ENCODE measurements around the gene SH3TC1.

The SH3TC1 gene

GRCh38 chr4:8267077-8267476 lies 68.0 kb downstream of the SH3TC1 start:
- peak; percentile 31 for DNase-seq

DNA sequence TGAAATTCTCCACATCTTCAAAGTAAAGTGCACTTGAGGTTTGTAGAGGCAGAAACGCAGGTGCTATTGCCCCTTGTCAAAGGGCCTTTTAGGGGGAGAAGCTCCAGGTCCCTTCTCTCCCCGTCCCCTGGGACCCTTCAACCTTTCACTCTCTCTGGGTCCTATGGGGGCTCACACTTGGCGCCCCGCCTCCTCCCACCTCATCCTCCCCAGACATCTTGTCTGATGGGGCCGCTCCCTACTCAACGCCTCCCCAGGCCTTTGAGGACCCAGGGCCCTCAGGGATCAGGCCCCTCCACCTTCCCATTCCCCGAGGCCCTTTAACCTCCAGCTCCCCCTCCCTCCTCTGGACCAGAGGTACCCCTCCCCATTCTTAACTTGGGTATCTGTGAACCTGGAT lies 69.1 kb downstream of the SH3TC1 start:
- DNase-seq = no peak

GRCh38 chr4:8268901-8269534 lies 69.9 kb downstream of the SH3TC1 start:
- no peak for DNase-seq

GRCh38 chr4:8269535-8270417 lies 70.7 kb downstream of the SH3TC1 start, which contains the start of gene HTRA3:
TSS of gene HTRA3 (plus strand) at chr4:8269754. CDS start at chr4:8269969, 215 bp downstream.
- no peak for DNase-seq

DNA sequence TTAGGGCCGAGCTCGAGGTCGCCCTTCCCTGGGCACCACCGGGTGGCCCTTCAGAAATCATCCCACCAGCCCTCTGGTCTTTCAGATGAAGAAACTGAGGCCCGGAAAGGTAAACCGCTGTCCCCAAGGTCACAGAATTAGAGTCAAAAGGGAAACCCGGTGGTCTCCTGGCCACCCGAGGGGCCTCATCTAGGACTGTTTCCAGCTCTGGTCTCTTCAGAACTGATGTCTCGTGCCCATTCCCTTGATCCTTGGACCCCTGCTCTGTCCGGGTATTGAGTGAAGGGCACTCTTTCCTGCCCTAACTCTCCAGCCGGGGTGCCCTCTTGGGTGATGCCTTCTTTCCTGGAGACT lies 71.3 kb downstream of the SH3TC1 start:
- DNase-seq = no peak

DNA sequence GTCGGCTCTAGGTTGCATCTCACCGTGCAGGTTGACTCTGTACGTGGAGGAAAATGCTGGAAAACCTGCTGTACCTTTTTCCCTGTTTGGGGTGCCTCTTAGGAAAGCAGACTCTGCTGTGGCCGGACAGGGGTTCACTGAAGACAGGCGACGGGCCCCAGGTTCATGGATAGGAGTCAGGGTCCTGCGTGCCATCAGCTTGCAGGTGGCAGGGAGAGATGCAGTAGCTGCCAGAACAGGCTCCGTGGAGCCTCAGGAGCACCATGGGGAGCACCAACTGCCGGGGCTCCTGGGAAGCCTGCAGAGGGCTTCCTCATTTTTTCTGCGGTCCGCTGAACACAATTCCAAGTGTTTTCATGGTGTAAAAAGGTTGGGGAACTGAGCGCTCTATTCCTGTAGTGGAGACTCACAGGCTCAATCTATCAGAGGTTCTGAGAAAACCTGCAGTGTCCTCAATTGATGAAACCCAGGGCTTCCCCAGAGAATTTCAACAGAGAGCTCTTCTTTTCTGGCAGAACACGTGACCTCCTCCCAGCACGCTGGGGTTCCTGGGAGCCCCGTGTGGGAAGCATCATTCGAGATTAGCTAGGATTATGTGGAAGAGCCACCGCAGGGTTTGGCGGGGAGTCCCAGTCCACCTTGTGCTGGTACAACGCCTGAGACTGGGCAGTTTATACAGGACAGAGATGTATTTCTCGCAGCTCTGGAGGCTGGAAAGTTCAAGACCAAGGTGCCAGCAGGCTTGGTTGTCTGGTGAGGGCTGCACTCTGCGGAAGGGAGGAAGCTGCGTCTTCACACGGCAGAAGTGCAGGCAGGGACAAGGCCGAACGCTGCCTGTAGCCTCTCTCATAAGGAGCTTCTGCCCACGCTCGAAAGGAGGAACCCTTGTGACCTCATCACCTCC lies 72.1 kb downstream of the SH3TC1 start:
- DNase-seq = no peak

DNA sequence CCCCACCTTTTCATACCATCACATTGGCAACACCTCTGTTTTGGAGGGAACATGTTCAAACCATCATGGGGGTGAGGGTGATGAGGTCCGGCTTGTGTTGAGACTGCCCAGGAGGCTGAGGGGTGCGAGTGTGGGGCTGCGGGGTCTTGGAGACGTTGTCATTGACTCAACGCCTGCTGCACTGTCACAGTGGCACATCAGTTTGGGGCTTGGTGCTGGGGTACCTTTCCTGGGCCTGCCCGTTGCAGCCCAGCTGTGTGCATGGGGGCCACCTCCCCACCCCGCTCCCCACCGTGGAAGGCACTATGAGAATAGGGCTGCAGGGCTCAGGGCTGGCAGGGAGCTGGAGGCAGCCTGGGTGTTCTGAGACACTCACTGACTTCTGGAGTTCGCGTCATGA lies 72.7 kb downstream of the SH3TC1 start:
- no peak for DNase-seq

DNA sequence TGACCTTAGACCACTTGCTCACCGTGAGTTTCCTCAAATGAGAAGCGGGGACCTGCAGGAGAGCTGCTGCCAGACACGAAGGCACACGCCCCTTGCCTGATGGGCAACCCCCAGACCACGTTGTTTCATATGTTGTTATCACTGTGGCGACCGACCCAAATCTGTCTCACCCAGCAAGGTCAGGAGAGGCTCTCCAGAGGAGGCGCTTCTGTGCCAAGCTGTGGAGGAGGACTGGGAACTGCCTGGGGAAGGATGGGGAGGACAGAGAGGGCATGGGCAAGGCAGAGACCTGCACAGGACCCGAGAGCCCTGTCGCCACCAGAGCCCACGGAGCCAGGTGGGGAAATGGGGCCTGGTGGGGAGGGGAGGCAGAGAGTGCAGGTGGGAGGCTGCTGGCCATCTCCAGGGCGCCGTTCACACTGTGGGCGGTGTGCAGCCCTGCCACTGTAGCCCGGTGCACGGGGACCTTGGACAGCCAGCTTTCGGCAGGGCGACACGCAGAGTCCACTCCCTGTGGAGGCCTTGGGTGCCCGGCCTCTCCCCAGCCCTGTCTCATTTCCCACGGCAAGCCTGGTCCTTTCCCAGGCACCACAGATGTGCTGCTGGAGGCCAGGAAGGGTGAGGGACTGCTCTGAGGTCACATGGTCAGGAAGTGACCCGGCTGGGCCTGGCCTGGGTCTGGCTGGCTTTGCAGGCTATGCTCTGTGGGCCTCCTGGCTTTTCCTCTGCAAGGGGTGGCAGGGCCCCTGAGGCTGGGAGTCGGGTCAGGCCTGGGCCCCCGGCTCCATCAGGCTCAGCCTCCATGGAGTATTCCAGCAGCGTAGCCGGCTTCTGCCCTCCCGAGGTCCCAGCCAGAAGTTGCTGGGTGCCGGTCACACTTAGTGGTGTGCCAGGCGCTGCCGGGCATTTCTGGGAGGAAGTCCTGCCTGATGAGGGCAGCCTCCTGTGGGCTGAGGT lies 73.7 kb downstream of the SH3TC1 start:
- no peak for DNase-seq

- no peak for DNase-seq
These were observed 74.4 kb downstream of the SH3TC1 start for GRCh38 chr4:8273450-8273849.

DNA sequence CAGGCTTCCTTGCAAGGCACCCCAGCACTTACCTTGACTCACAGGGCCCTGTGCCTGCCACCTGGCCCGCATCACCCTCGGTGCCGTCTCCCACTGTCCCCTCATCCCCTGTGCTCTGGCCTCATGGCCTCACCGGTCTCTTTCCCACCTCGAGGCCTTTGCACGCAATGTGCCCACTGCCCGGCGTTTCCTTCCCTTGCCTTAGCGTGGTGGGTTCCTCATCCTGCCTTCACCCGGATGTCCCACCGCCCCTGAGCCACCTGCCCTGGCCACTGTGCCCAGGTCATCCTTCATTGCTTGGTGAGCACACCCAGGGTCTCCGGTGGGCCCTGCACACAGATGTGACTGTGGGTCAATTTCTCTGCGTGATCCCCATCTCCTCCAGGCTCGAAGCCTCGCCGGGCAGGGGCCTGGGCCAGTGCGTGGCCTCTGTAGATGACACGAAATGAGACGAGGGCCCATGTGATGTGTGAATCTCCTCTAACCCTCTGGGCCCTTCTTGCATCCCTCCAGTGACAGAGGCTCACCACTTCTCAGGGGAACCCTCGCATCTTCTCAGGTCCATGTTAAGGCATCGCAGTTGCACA lies 75.1 kb downstream of the SH3TC1 start:
- DNase-seq = no peak

DNA sequence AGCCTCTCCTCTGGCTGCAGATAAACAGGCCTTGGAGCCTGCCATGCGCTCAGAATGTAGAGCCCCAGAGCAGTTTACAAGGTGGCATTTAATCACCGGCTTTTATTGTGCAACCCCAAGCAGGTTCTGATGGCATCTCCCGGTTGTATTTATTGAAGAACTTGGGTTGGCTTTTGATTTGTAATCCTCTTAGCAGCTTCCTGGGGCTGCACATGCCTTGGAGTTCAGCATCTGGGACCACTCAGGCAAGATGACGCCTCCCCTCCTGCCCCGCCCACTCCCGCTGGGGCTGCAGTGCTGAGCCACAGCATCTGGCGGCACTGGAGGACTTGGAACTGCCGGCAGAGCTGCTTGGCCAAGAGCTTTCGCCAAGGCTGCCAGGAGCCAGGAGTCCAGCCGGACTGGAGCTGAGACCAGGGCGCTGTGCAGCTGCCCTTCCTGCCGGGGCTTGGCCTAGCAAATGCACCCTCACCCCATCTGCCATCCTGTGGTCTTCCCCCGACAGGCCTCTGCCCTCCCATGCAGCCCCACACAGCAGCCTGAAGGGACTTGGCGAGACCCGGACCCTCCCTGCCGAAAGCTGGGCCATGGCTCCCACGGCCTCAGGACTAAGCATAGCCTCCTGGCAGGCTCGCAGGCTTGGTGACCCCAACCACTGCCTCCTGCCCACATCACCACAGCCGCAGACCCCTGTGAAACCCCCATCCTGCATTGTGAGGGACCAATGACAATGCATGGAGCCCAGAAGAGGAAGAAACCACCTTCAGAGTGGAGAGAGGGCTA lies 75.9 kb downstream of the SH3TC1 start:
- DNase-seq = no peak

DNA sequence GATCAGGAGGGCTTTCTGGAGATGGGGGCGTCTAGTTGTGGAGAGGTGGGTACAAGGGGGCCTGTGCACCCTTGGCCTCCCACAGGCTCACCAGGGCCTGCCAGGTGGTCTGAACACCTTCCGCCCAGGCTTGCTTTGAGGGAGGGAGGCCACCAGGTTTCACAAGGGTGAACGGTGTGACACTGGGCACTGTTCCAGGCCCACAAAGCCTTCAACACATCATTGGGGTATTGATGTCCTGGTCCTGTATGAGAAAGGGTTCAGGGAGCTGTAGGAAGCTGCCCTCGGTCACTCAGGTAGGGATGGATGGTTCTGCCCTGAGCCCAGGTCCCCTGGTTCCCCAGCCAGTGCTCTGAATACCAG lies 76.4 kb downstream of the SH3TC1 start:
- no peak for DNase-seq

DNA sequence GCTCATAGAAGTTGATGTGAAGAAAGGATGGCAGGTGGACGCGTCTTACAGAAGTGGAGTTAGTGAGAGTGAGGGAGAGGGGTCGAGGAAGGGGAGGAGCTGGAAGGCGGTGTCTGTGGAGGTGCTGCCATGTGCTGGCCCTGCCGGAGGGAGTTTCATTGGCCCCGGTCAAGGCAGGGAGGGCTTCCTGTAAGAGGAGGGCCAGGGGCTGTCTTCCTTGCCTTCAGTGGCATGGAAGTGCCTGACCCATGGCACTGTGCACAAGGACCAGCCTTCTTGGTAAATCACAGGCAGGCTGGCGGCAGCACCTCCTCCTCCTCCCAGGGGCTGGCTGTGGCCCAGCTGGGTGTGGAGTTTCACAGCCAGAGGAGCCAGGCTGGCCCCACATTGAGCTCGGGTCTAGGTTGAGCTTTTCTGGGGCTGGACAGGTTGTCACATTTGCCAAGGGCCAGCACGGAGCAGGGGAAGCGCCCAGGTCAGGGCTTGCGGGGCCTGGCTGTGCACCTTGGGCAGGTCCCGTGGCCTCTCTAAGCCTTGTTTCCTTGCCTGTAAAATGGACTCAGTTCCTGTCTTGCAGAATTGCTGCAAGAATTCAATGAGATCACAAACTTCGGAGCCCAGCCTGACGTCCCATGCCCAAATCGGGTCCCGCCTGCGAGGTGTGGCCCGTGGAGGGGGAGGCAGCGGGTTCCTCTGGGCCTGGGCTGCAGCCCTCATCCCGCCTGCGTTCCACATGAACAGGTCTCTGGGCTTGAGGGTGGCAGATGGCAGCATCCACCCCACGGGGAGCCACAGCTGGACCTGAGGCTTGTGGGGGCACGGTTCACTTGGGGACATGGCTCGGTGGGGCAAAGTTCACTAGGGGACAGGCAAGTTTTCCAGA lies 77.5 kb downstream of the SH3TC1 start:
- no peak for DNase-seq

DNA sequence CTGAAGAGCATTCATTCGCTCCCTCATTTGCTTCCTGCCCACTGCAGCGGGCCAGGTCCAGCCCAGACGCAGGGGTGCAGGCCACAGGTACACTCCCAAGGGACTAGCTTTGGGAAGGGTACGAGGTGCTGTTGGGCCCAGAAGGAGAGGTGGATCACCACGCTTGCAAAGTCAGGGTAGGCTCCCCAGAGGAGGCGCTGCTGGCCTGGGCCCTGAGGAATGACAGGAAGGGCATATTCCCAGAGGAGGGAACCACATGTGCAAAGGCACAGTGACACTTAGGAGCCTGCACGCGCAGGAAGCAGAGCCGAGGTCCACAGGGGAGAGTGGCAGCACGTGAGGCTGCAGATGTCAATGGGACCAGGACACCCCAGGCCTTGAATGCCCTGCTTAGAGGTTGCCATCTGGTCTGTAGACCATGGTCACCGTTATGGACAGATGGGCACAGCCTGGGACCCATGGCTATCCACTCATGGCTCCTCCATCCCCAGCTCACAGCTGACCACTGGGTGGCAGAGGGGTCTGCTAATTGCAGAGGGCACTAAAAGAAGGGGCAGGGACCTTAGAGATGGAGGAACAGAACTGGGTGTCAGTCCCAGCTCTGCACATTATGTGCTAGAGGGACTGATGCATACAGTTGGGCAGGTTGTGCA lies 78.4 kb downstream of the SH3TC1 start:
- DNase-seq = no peak

GRCh38 chr4:8278009-8278395 lies 78.9 kb downstream of the SH3TC1 start:
- DNase-seq = no peak

GRCh38 chr4:8278421-8279287 lies 79.6 kb downstream of the SH3TC1 start:
- no peak for DNase-seq

GRCh38 chr4:8279321-8280157 lies 80.4 kb downstream of the SH3TC1 start:
- no peak for DNase-seq
